ENCODE data around the gene KLF16. TPM values are rescaled to one million over a fixed set of nuclear protein-coding genes. Genes with fewer than 3 reads are reported as not detected.

Gene KLF16
- total RNA-seq, 4 donors from 2014 or later = 2.4 to 3.4 (median 2.9) TPM; not detected in 1

DNA sequence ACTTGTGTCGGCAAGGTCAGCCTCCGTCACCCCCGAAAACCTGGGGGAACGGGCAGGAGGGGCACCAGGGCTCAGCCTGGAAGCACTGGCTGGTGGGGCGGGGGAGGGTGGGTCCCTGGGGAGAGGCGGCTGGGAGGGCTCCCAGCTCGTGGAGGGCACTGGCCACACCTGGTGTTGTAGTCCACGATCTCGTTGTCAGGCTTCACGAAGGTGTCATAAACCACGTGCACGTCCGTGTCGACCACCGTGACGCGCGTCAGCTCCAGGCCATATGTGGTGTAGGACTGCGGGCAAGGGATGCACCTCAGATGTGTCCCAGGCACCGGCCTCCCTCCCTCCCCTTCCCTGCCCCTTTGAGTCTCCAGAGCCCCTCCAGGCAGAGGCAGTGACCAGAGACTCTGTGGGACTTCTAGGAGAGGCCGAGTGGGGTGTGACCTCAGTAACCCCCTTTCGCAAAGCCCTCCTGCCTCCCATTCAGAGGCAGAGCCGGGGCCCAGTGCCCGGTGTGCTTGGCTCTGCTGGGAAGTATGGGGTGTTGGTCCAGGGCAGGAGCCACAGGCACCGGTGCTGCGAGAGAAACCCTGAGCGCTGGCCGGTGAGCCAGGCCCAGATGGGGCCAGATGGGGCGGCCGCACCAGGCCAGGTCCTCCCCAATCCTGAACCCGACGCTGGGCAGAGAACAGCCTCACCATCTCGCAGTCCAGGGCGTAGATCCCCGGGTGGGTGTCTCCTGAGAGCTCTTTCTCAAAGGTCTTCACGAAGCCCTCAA, 46.7 kb downstream of the KLF16 start:
- TF ChIP-seq, protein P1, sequence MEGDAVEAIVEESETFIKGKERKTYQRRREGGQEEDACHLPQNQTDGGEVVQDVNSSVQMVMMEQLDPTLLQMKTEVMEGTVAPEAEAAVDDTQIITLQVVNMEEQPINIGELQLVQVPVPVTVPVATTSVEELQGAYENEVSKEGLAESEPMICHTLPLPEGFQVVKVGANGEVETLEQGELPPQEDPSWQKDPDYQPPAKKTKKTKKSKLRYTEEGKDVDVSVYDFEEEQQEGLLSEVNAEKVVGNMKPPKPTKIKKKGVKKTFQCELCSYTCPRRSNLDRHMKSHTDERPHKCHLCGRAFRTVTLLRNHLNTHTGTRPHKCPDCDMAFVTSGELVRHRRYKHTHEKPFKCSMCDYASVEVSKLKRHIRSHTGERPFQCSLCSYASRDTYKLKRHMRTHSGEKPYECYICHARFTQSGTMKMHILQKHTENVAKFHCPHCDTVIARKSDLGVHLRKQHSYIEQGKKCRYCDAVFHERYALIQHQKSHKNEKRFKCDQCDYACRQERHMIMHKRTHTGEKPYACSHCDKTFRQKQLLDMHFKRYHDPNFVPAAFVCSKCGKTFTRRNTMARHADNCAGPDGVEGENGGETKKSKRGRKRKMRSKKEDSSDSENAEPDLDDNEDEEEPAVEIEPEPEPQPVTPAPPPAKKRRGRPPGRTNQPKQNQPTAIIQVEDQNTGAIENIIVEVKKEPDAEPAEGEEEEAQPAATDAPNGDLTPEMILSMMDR (IDR thresholded peaks at IDR 0.05; ENCODE audit: low read depth) = no peak

DNA sequence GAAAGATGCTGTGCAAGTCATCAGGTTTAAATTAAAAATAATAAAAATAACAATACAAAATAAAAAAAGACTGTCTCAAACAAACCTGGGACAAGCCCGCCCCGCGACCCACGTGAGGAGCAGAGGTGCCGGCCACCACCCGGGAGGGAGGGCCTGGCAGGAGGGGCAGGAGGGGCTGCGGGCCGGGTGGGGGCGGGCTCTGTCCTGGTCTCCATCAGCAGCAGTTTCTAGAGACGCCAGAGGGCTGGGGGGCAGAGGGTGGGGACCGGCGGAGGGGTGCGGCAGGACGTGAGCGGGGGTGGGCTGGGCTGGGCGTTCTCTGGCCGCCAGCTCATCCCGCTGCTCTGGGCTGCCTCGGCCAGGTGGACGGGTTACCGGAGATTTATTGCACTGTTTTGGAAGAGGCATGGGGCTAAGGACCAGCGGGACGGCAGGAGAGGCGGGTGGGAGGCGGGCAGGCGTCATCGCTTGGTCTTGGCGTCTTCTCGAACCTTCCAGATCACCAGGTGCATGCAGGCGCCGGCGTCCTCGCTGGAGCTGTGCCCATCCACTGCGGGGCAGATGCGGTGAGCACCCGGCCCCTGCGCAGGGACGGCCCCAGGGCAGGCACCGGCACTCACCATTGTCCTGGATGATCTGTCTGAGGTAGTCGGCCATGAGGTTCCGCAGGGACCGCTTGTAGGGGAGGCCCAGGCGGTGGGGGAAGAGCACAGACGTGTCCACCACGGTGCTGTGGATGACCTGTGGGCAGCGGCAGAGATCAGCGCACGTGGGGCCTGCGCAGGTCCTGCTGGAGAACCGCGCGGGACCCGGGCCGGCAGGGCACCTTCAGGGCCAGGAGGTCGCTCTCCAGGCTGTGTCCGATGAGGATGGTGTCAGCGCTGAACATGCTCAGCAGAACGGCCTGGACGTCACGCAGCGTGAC, 47.5 kb downstream of the KLF16 start:
- TF ChIP-seq, protein P1 (IDR thresholded peaks at IDR 0.05; ENCODE audit: low read depth) = no peak

DNA sequence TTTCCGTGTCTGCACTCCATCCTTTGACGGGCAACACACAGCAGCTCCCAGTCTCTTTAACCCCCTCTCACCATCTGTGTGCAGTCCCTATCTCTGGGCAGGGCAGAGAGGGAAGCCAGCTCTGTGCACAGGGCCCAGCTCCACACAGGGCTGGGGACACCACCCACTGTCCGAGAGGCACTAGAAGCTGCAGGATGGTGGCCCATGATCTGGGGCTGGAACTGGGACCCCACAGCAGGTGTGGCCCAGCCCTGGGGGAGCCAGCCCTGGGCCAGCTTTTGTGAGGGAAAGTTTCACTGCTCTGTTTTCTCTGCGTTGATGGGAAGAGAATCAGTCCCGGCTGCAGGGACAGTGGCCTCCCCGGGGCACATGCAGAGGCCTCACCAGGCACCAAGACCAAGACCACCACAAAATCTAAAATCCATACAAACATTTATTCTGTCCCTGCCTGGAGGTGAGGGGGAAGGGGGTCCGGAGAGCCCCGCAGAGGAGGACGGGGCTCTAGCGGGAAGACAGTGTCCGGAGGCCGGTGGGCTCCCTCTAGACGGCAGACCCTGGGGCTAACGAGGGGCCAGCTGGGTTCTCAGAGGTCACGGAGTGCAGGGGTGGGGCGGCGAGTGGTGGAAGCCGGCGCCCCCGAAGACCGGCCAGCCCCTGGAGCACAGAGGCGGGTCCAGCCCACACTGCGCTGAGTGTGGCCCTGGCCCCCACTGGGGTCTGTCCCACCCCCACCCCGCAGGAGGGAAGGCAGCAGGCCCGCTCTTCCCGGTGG, 48.4 kb downstream of the KLF16 start:
- TF ChIP-seq, protein P1 (IDR thresholded peaks at IDR 0.05; ENCODE audit: low read depth) = no peak

DNA sequence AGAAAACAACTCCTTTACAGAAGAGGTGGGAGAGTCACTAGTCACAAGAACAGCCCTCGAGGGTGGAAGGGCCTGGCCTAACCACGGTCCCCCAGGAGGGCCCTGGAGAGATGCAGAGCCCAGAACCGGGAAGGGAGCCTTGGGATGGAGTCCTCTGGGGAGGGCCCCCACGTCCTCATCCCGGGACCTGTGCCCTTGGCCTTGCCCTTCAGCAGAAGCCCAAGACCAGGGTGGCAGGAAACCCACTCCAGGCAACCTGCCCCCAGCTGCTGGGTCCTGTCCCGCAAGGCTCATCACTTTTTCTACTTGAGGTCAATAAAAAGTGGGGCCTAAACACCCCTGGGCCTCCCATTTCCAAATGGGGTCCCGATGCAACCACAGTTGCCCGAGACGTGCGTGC, 49.0 kb downstream of the KLF16 start:
- TF ChIP-seq, protein P1 (IDR thresholded peaks at IDR 0.05; ENCODE audit: low read depth) = no peak

DNA sequence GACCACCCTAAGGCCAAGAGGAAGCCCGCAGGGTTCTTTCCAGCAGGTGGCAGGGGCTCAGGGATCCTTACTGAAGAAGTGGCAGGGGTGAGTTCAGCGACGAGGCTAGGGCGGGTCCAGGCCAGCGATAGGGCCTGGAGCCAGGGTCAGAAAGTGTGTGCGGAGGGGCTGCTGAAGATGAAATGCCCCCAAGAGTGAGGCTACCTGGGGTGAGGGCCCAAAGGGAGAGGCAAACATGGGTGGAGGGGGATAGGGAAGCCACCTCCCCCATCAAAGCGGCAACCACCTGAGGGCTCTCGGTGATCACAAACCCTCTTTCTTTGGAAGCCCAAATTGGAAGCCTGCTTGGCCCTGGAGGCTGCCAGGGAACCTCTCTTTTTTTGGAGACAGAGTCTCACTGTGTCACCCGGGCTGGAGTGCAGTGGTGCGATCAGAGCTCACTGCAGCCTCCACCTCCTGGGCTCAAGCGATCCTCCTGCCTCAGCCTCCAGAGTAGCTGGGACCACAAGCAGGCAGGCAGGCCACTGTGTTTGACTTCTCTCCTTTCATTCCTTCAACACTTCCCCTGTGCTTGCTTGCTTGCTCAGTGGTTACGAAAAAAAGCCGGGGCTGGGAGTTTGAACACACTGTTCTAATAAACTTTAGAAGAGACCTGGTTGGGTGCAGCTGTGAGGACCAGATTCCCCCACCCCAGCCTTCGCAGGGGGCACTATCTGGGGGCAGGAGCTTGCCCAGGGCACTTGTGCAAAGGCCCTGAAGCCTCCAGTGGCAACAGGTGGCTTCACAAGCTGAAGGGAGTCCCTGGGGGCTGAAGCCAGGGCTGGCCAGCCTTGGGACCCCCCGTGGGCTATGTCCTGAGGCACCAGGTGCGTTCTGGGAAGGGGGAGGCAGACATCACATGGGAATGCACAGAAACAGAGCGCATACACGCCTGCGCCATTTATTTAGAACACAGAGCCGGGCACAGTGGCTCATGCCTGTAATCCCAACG, 49.9 kb downstream of the KLF16 start:
- TF ChIP-seq, protein P1 (IDR thresholded peaks at IDR 0.05; ENCODE audit: low read depth) = no peak

DNA sequence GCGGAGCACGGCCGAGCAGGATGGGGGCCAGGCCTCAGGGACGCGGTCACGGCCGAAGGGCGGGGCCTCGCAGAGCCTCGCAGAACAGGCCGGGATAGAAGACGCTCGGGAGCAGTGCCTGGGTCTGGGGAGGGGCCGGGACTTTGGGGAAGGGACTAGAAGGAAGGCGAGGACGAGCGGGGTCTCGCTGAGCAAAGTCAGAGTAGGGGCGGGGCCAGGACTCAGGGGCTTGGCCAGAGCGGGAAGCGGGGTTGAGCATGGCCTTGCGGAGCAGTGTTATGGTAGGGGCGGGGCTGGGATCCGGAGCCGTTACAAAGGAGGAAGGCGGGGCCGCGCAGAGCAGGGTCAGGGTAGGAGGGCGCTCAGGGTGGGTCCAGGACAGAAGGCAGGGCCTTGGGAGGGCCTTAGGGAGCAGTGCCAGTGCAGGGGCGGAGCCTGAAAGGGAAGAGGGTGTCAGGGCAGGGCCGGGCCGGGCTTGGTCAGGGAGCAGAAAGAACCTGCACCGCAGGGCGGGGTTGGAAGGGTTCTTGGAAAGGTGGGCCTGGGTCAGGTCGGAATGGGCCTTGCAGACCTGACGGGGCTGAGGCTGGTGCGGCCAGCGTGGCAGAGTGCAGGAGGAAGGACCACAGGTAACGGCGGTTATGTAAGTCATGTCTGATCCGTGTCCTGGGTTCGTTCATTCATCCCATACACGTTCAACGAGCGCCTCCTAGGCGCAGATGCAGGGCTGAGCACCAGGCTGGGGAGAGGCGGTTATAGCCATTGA, 50.8 kb downstream of the KLF16 start:
- TF ChIP-seq, protein P1 (IDR thresholded peaks at IDR 0.05; ENCODE audit: low read depth) = no peak

Measured in subcutaneous adipose tissue (tissue), 4 donors.